Measurements from ENCODE around the gene HABP4.

HABP4 gene

DNA sequence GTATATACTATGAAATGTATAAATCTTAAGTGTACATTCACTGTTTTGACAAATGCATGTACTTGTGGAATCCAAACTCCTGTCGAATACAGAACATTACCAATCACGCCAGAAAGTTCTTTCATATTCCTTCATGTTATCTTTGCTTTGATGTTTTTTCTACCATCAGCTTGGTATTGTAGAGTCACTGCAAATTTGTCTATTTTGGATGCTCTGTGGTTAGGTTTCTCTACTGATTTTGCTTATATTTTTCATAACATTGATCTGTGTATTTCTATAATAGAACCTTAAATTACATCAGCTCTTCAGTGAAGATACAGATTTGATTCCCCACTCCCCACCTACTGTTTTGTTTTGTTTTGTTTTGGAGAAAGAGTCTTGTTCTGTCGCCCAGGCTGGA is 30.8 kb downstream of the HABP4 start:
- no peak for DNase-seq

DNA sequence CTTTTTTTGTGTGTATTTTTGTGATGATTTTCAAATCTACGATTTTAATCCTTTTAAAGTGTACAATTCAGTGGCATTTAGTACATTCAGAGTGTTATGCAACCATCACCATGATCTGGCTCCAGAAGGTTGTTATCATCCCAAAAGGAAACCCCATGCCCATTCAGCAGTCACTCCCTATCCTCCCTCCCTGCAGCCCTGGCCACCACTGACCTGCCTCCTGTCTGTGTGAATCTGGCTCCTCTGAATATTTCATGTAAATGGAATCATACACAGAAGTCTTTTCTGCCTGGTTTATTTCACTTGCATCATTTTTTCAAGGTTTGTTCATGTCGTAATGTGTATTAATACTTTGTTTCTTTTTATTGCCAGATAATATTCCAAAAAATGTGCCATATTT is 32.5 kb downstream of the HABP4 start:
- no peak for DNase-seq

DNA sequence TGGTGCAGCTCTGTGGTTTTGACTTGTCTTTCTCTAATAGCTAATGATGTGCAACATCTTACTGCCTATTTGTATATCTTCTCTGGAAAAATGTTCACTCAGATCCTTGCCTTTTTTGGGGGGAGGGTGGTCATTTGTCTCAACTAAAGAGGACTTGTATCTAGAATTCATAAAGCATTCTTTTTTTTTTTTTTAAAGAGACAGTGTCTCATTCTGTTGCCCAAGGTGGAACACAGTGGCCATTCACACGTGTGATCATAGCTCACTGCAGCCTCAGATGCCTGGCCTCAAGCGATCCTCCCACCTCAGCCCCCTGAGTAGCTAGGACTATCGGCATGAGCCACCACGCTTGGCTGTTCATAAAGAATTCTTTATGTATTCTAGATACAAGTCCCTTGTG is 33.2 kb downstream of the HABP4 start:
- DNase-seq: no peak

DNA sequence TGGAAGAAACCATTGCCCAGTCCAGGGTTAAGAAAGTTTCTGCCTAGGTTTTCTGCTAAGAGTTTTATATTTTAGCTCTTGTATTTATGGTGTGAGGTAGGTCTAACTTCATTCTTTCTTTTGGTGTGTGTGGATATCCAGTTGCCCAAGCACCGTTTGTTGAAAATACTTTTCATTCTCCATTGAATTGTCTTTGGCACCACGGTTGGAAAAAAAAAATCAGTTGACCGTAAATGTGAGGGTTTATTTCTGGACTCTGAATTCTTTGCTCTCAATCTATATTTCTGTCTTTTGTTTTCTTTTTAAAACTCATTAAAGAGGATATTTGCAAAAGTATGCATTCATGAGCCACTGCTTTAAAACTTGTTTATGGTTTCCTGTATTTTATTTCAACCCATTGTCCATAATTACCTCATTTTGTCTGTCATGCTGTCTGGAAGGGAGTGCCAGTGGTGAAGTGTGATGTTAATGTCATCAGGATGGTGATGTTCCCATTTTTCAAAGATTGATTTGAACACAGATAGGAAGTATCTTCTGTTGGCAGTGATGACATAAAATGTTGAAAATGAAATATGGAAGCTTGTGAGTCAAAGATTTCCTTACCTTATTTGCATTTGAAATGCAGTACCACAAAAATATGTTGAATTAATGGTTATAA is 33.9 kb downstream of the HABP4 start:
- no peak for DNase-seq

DNA sequence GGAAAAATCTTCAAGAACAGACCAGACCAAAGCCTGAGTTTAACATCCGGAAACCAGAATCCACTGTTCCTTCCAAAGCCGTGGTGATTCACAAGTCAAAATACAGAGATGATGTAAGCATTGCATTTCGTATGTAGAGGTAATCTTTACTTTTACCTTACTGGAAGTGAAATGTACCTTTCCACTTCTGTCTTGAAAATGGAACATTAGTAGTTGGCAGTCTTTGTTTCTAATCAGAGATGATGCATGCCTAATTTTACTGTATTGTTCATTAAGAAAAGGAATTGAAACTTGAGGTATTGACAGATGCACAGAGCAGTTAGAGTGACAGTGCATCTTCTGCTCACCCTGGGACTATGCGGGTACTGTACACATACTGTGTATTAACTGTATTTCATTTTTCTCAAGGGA is 34.6 kb downstream of the HABP4 start:
- DNase-seq: no peak

DNA sequence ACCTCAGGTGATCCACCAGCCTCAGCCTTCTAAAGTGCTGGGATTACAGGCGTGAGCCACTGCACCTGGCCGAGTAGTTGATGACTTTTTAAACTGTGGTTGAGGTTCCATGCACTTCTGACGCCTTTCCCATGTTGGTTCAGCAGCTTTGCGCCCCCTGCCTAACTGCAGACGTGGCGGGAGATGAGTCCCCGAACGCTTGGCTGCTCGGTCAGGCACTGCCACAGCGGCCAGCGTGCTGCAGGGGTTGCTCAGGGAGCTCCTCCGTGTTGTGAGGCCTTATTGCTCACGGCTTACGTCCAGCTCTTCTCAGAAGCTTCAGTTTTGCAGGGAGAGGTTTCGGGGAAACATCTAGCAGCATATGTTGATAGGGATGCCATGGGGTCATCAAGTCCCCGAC is 35.3 kb downstream of the HABP4 start:
- DNase-seq: no peak

DNA sequence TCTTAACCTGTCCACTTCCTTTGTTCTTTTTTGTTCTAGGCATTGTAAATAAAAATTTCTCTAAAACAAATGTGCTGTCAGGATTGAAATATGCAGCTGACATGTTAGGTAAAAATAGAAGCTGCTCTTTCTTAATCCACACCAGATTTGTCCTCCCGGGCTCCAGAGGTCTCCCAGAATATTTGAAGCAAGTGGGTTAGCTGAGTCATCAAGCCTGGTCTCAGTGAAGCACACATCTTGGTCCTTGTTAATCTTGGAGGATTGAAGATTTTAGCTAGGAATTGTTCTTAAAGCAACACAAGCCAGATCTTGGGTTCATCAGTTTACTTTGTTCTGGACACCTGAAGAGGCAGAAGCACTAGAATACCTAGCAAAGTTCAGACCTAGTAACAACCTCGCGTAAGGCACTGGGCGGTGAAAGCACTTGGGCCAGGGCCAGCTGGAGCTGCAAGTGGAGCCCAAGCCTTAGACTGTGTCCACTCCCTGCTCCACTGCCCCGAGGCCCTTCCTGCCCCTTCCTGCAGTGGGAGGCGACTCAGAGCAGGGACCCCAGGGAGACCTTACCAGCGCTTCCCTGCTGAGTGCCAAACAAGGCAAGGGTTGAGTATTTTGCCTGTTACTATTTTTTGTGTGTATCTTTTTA is 36.5 kb downstream of the HABP4 start:
- no peak for DNase-seq

DNA sequence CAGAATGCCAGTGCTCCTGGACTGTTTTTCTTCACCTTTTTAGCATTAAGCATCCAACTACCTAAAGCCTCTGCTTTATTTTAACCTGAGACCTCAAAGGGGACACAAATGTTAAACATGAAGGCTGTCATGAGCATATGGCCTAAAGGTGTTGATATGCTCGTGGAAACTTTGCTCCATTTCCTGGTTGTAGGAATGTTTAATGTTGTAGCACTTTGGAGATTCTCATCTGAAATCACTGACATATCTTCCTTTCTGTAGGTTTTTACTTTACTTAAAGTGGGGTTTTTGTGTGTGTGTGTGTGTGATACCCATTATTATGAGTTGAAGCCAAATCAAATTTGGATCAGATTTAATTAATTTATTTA is 37.0 kb downstream of the HABP4 start:
- no peak for DNase-seq

DNA sequence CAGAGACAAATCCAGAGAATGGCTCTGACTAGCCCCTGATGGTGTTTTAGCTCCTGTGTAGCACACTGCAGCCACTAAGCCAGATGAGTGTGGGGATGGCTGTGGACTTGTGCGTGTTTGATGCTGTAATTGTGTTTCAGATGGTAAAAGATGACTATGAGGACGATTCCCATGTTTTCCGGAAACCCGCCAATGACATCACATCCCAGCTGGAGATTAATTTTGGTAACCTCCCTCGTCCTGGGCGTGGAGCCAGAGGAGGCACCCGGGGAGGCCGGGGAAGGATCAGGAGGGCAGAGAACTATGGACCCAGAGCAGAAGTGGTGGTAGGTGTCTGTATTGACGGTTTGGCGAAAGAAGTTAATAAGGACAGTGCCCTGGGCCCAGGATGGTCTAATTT is 38.0 kb downstream of the HABP4 start:
- DNase-seq: no peak

DNA sequence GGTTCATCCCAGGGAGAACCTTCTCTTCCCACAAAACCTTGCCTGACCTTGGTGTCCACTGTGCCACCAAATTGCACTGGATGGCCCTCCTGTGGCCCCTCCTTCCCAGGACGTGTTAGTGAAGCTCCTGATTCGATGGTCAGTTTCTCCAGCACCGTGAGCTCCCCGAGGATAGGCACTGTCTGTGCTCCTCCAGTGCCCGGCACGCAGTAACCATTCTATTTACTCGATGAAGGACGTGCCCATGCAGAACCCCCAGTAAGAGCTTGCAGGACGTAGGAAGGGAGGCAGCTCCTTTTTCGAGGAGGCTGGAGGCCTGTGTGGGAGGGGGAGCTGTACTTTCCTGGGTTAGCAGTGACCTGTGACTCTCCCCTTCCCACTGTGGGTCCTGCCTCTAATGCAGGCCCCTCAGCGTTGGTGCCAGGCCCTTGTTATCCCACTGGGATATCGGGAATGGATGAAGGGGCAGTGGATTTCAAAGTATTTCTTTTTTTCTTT is 39.6 kb downstream of the HABP4 start:
- DNase-seq: no peak

DNA sequence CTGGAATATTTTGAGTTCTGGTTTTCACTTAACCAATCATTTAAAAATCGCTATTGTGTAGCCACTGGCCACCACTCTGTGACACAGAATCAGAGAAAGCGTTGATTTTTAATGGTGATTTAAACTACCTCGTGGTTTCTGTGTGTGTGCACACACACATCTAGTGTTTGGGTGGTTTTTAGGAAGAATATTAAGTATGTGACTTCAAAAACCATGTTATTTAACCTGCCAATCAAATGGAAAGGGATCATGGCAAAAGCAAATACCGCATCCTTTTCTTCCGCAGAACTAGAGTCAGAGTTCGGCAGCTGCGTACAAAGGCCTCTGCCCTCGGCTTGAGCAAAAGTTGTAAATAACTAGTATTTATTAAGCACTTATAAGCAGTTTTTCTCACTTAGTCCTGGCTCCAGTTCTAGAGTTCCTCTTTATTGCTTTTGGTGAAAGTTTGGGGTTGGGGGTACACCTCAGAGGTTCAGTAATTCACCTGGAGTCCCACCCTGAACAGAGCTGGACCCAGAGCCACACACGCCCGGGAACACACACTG is 40.6 kb downstream of the HABP4 start:
- DNase-seq: no peak

DNA sequence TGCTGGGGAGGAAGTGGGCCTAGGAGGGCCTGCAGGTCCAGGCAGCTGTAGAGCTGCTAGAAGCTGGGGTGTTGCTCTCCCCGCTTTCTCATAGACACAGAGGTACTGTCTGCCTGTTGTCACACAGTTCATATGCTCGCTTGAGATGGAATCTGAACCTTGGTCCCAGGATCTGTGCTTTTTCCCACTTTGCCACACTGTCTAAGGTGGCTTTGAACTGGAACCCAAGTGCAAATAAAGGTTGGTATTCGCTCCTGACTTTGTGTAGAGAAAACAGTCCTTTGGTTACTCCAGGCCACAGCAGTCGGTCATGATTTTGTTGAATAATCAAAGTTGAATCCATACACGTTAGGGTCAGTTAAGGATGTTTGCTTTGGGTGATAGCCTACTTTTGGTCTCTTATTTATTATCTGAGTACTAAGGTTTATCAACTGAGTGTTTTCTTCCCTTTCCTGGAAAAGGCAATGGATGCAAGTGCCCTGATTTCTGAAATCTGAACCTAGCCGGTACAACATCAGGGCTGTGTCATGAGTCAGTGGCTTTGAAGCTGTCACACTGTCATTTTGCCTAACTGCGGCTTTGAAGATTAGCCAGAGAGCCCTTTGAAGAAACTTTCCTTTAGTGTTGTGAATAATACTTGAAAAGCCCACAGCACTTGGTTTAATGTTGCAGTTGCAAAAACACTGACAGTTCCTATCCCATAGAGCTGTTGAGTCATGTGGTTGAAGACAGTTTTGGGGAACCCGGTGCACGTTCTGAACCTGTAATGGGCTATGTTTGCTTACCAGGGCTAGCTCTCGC is 41.3 kb downstream of the HABP4 start:
- no peak for DNase-seq

DNA sequence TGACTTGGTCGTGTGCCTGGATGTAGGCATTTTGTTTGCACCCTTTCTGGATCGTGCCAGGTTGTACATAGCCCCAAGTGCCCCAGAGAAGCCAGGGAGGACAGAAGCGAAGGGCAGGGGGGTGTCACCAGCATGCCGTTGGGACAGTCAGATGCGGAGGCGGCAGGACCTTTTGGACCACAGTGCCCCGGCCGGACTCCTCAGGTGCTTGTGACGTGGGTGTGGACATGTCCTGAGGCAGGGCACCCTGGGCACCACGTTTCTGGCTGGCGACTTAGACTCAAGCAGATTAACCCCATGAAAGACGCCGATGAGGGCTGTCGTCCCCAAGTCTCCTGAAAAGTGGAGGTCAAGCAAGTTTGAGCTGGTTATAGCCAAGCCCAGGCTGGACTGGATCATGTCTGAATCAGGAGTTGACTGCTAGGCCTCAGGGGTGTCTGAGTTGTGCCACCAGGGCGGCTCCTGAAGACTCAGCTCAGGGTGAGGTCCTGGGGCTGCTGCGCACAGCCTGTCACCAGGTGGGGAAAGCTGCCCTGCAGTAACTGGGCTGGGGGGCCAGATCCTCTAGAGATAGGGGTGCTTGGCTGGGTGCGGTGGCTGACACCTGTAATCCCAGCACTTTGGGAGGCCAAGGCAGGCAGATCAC is 42.0 kb downstream of the HABP4 start:
- no peak for DNase-seq

DNA sequence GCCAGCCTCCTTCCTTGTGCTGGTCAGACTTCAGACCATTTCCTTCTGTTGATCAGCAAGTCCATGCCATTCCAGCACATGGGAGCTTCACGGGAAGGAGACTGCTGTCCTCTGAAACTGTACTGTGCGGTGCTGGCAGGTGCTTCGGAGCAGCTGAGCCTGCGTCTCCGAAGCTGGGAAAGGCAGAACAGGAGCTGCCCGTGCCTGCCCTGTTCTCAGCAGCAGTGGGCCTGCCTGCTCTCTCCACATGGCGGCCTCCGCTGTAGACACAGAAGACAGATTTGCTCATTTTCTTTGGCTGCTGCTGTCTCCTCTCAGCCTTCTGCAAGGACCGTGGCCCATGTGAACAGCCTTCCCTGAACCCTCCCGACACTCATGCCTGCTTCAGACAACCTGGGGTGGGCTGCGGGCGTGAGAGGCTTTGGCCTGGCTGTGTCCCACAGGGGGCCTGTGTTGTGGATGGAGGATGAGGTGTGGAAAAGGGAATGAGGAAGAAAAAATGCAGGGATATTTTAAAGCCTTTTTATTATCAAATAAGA is 43.1 kb downstream of the HABP4 start:
- no peak for DNase-seq

DNA sequence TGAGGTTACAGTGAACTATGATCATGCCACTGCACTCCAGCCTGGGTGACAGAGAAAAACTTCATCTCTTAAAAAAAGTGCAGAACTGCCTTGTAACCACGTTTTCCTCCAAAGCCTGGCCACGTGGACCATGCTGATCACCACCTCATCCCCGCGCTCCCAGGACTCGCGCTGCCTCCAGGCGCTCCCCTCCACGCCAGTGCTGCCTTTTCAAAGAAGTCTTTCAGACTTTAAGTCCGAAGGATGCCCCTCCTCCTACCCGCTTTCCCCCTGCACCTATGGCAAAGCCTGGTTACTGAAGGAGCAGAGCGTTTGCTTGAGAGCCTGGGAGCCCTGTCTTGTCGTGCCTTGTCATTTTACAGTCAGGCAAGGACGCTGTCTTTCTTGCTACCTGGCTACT is 43.8 kb downstream of the HABP4 start:
- no peak for DNase-seq

DNA sequence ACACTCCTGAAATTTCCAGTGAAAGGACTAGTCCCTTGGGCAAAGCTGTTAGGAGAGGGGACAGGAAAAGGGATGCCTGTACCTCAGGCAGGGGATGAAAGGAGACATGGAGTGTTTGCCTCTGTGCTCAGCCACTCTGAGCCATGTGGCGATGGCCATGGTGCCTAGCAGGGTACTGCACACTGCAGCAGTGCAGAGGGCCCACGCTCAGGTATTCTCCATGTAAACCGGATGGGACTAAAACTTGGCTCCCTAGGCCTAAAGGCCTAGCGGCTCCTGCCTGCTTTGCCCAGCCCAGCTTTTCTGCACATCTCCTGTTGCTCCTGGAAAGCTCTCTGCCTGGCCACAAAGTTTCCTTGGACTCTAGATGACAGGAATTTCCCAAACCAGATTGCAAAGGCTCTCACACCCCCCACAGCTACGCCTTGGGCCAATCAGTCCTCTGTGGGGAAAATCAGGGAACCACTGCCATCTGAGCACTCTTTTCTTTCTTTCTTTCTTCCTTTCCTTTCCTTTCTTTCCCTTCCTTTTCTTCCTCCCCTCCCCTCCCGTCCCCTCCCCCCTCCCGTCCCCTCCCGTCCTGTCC is 44.3 kb downstream of the HABP4 start:
- no peak for DNase-seq

DNA sequence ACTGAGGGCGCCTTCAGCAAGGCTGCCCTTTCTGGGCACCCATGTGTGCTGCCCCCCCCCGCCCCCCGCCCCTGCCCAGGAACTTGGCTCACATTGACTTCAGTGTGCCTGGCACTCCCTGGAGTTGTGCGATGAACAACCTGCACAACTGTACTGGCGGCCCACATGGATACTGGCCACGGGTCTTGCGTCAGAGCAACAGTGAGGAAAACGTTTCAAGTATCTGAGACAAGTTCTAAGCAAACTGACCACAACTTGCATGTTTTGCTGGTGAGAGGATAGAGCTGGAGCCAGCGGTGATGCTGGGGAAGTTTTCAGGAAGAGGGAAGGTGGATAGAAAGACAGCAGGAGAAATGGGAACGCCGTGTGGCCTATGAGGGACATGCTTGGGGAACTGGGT is 45.4 kb downstream of the HABP4 start:
- no peak for DNase-seq

DNA sequence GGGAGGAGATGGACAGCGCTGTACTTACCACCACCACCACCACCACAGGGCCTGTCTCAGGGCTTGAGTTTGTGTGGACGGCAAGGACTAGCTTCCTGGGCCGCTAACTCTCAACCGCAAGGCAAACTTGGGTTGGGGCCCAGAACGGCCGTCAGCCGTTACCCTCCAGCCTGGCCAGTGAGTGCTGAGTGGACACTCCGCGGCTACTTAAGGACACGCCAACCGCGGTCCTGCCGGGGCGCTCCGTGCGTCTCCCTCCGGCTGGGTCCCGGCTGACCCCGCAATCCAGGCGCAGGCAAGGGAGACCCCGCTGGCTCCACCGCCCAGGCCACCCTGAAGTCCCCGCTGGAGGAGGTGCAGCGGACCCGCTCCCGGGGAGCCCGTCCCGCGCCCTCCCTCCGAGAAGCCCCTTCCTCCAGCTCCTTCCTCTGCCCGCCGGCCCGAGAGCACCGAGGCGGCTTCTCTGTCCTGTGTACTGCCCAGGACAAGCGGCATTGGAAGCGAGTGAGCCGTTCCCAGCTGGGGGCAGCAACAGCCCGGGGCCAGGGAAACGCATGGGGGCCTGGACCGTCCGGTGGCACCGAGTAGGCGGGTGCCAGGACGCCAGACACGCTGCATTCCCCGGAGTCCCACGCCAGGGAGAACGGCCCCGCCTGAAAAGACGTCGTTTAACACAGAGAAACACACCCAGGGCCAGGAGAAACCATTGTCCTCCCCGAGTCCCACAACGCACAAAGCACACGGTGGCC is 46.6 kb downstream of the HABP4 start:
- DNase-seq: no peak

DNA sequence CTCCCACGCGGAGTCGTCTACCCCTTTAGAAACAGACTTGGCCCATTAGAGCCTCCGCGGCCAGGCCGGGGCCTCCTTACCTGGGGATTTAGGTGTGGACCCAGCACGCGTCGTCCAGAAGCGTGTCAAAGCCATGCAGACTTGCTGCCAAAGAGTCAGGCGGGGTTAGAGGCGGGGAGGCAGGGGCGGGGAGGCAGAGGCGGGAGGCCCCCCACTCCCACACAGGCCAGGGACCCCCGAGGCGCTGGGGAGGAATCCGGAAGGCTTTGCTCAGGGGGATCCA is 47.1 kb downstream of the HABP4 start:
- no peak for DNase-seq

DNA sequence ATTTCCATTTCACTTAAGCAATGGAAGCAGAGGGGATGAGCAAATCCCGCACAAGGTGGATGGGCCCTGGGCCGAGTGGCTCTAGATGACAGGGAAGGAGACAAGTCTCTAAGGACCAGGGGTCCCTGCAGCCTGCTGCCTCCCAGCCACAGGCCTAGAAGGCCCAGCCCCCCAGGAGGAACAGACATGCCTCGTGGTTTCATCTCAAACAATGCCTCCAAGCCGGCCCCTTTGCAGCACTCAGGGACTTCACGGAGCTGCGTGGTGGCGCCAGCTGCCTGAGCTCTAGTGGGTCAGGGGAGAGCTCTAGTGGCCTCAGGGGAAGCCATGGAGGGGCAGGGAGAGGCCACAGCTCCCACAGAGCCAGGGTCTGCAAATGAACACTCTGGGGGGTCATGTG is 48.8 kb downstream of the HABP4 start:
- DNase-seq: no peak

DNA sequence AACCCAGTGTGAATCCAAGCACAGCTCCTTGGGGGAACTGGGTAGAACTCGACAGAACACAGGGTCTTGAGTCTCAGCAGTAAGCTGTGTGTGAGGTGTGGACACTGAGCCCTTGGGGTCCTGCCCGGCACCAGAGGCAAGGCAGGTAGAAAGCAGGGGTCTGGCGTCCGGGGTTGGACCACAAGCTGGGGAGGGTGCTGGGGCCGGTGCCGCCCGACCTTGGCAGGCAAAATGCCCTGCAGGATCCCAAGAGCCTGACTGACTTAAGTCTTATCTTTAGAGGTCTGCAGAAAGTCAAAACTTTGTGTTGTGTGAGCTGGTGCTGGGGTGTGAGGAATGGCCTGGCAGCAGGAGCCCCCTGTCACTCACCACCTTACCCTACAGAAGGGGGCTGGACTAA is 49.3 kb downstream of the HABP4 start:
- DNase-seq: no peak

All from activated T-cell treated with anti-CD3 and anti-CD28 coated beads, Interleukin-2, amount 50 U/mL, for 1 hour (primary cell).